ENCODE data around the gene B4GALNT3. TPM values are rescaled to one million over a fixed set of nuclear protein-coding genes. Genes with fewer than 3 reads are reported as not detected.

B4GALNT3 gene
- total and polyA plus RNA-seq, 10 of the 15 experiments (the other 5 are each of a cell fraction or from before 2014, with no cell fraction given) = 0.05 to 4.2 (median 2.7) TPM; not detected in 1

GRCh38 chr12:563787-564298, 104.1 kb downstream of the B4GALNT3 start (continued):
- TF ChIP-seq, protein P1, sequence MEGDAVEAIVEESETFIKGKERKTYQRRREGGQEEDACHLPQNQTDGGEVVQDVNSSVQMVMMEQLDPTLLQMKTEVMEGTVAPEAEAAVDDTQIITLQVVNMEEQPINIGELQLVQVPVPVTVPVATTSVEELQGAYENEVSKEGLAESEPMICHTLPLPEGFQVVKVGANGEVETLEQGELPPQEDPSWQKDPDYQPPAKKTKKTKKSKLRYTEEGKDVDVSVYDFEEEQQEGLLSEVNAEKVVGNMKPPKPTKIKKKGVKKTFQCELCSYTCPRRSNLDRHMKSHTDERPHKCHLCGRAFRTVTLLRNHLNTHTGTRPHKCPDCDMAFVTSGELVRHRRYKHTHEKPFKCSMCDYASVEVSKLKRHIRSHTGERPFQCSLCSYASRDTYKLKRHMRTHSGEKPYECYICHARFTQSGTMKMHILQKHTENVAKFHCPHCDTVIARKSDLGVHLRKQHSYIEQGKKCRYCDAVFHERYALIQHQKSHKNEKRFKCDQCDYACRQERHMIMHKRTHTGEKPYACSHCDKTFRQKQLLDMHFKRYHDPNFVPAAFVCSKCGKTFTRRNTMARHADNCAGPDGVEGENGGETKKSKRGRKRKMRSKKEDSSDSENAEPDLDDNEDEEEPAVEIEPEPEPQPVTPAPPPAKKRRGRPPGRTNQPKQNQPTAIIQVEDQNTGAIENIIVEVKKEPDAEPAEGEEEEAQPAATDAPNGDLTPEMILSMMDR (IDR thresholded peaks at IDR 0.05 in 2 of 3, conservative IDR thresholded peaks at IDR 0.05 in 1 of 3; ENCODE audit: control insufficient read depth in 2 of 3, extremely low read depth in 1 of 3, insufficient read depth in 1 of 3, low read depth in 3 of 3, low read length in 3 of 3) = no peak
- TF ChIP-seq, protein P2, sequence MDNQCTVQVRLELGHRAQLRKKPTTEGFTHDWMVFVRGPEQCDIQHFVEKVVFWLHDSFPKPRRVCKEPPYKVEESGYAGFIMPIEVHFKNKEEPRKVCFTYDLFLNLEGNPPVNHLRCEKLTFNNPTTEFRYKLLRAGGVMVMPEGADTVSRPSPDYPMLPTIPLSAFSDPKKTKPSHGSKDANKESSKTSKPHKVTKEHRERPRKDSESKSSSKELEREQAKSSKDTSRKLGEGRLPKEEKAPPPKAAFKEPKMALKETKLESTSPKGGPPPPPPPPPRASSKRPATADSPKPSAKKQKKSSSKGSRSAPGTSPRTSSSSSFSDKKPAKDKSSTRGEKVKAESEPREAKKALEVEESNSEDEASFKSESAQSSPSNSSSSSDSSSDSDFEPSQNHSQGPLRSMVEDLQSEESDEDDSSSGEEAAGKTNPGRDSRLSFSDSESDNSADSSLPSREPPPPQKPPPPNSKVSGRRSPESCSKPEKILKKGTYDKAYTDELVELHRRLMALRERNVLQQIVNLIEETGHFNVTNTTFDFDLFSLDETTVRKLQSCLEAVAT (IDR thresholded peaks at IDR 0.05) = no peak
- no peak for TF ChIP-seq MYC (IDR thresholded peaks at IDR 0.05; ENCODE audit: insufficient read depth, insufficient read length, insufficient replicate concordance, low read length, severe bottlenecking)

DNA sequence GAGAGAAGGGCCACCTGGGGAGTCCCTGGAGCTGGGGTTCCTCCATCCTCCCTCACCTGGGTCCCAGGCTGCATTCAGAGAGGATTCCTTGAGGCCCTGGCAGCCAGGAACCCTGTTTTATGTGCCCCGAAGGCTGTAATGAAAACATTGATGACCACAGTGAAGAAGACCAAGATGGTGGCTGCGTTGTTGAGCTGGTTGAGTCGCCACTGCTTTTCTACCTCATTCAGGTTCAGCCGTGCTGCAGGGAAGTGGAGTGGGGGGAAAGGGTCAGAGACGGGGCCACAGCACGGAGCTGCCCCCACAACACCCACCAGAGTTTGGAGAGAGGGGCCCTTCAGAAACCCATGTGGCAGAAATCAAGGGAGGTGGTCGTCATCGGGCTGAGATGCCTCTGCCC, 105.4 kb downstream of the B4GALNT3 start:
- Histone ChIP-seq H3K9me3 (replicated peaks; ENCODE audit: control insufficient read depth, insufficient read depth, low read length) (no peaks in the 10 kb centered on the region), H3K27ac (ENCODE audit: control insufficient read depth, insufficient read depth) (no peak overlapping the region), H3K4me2 (ENCODE audit: control insufficient read depth, insufficient read depth) (no peak overlapping the region), H3K9ac (ENCODE audit: control insufficient read depth, insufficient read depth, low read length) (no peak overlapping the region), H3K36me3 (ENCODE audit: control insufficient read depth in 2 of 2, insufficient read depth in 2 of 2, low read length in 1 of 2) (no peaks in the 10 kb centered on the region), H3K79me2 (ENCODE audit: control insufficient read depth, insufficient read depth, low read length) (no peaks in the 10 kb centered on the region), H2AFZ (ENCODE audit: control insufficient read depth, low read depth, low read length) (no peak overlapping the region), H4K20me1 (ENCODE audit: control insufficient read depth, insufficient read depth) (no peaks in the 10 kb centered on the region), H3K4me3 (no peak overlapping the region), H3K27me3 (replicated peaks in 1 of 2; ENCODE audit: control insufficient read depth in 2 of 2, insufficient read depth in 2 of 2, low read length in 1 of 2) (no peaks in the 10 kb centered on the region), H3K4me1 (ENCODE audit: control insufficient read depth, insufficient read depth, low read length) (peaks cover 23% of the 10 kb centered on the region)
- FAIRE-seq (no peak), DNase-seq (ENCODE audit: low read depth, low spot score) (no peak), ATAC-seq (no peak)
- SMC1A ChIA-PET (ENCODE audit: uncharacterized antibody, unreplicated experiment) = no interaction called here
- intact Hi-C loops (cut with micrococcal nuclease; ENCODE audit: unreplicated experiment) (loop anchor here (5.0 to 10.0 kb wide), 2 partner anchors 310 to 527 kb away; no protein-coding TSS in a partner anchor), in situ Hi-C loops (cut with MboI) (loop anchor here (5.0 kb wide), 1 partner anchor 532 kb away; no protein-coding TSS in a partner anchor)
- POLR2A ChIA-PET = no interaction called here
- WGBS (ENCODE audit: insufficient coverage, insufficient replicate concordance, low lambda C conversion rate, missing lambda C conversion rate) = 84% methylated on average over 8 of the region's 8 CpGs
- BruUV-seq (replicated peaks) = no TSS peak
- RAD21 ChIA-PET (ENCODE audit: unreplicated experiment) = interaction anchor here (1.1 kb wide), 1 partner anchor 9 kb away, joined by 3 read pairs; no protein-coding TSS in a partner anchor
- CTCF ChIA-PET = interaction anchor here (1.1 to 1.5 kb wide), 2 partner anchors 18 to 249 kb away, joined by 3 to 4 read pairs; no protein-coding TSS in a partner anchor
- TF ChIP-seq, protein P1 (IDR thresholded peaks at IDR 0.05 in 2 of 3, conservative IDR thresholded peaks at IDR 0.05 in 1 of 3; ENCODE audit: control insufficient read depth in 2 of 3, extremely low read depth in 1 of 3, insufficient read depth in 1 of 3, low read depth in 3 of 3, low read length in 3 of 3) = no peak
- TF ChIP-seq SP1 (IDR thresholded peaks at IDR 0.05; ENCODE audit: low read depth, low read length) = no peak
- no peak for TF ChIP-seq ZNF622 (IDR thresholded peaks at IDR 0.05)
- no peak for TF ChIP-seq PAX8 (IDR thresholded peaks at IDR 0.05)
- TF ChIP-seq CBX5 (IDR thresholded peaks at IDR 0.05; ENCODE audit: low read depth) = no peak
- no peak for TF ChIP-seq ZBTB40 (IDR thresholded peaks at IDR 0.05; ENCODE audit: borderline replicate concordance)
- no peak for TF ChIP-seq CHD4 (IDR thresholded peaks at IDR 0.05)

Measured in GM12878 (cell line).